ENCODE measurements around the gene LCE6A. TPM values are rescaled to one million over a fixed set of nuclear protein-coding genes. Genes with fewer than 3 reads are reported as not detected.

LCE6A gene
- total RNA-seq, 1 donor from 2014 or later = not detected

DNA sequence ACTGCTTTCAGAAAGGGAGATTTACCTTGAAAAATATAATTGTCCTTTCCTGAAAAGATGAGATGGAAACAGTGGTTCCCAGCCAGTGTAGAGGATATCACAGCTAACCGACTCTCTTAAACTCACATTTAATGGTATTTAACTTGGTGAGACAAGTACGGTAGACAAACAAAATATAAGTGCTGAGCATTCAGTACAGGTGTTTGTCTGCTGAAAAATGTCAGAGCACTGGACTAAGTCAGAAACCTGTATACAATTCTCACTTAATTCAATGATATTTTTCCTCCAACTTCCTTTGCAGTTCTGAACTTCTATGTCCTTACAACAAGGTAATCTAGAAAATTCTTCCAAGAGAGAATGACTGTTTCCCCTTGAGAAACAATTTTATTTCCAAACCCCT lies 31.0 kb upstream of the LCE6A start, which contains the start of gene LCE1B:
LCE1B (plus strand) TSS at position 301 of the 400 bp plus-strand sequence. CDS start 476 bp downstream, outside the sequence.
- Mint-ChIP-seq H3K36me3 (no peaks in the 10 kb centered on the region), H3K4me3 (no peak within 1 kb of the TSS), H3K27ac (no peak within 1 kb of the TSS), H3K9me3 (peaks cover 13% of the 10 kb centered on the region), H3K4me1 (ENCODE audit: unreplicated experiment) (no peaks in the 10 kb centered on the region), H3K27me3 (no peaks in the 10 kb centered on the region)
- no peak for DNase-seq (ENCODE audit: extremely low spot score, unreplicated experiment)
- TF ChIP-seq, protein P1, sequence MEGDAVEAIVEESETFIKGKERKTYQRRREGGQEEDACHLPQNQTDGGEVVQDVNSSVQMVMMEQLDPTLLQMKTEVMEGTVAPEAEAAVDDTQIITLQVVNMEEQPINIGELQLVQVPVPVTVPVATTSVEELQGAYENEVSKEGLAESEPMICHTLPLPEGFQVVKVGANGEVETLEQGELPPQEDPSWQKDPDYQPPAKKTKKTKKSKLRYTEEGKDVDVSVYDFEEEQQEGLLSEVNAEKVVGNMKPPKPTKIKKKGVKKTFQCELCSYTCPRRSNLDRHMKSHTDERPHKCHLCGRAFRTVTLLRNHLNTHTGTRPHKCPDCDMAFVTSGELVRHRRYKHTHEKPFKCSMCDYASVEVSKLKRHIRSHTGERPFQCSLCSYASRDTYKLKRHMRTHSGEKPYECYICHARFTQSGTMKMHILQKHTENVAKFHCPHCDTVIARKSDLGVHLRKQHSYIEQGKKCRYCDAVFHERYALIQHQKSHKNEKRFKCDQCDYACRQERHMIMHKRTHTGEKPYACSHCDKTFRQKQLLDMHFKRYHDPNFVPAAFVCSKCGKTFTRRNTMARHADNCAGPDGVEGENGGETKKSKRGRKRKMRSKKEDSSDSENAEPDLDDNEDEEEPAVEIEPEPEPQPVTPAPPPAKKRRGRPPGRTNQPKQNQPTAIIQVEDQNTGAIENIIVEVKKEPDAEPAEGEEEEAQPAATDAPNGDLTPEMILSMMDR (conservative IDR thresholded peaks at IDR 0.05) = no peak

GRCh38 chr1:152817309-152817708 lies 25.3 kb upstream of the LCE6A start:
- peaks cover 17% of the 10 kb centered on the region for H3K9me3 Mint-ChIP-seq
- H3K4me3 Mint-ChIP-seq = no peak overlapping the region
- H3K27me3 Mint-ChIP-seq = no peaks in the 10 kb centered on the region
- no peak overlapping the region for H3K27ac Mint-ChIP-seq
- DNase-seq (ENCODE audit: extremely low spot score, unreplicated experiment) = no peak
- H3K4me1 Mint-ChIP-seq (ENCODE audit: unreplicated experiment) = no peaks in the 10 kb centered on the region
- TF ChIP-seq, protein P1 (conservative IDR thresholded peaks at IDR 0.05) = no peak
- H3K36me3 Mint-ChIP-seq = no peaks in the 10 kb centered on the region

DNA sequence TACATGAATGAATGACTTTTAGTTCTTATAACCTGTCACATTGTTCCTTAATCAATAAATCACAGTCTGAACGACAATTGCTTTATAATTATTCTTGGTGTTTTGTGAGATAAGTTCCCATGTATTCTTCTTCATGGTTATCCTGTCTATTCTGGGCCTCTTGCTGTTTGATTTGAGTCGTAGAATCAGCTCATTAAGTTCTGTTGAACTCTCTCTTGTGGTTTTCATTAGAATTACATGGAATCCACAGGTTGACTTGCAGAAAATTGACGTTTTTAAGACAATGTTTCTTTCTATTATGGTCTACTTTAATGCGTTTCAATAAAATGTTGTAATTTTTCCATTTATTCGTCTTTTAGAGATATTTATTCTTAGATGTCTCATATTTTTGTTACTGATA lies 19.4 kb upstream of the LCE6A start:
- TF ChIP-seq, protein P1 (conservative IDR thresholded peaks at IDR 0.05) = no peak
- Mint-ChIP-seq H3K4me3 (no peak overlapping the region), H3K36me3 (no peaks in the 10 kb centered on the region), H3K4me1 (ENCODE audit: unreplicated experiment) (no peaks in the 10 kb centered on the region), H3K27ac (no peak overlapping the region), H3K27me3 (no peaks in the 10 kb centered on the region), H3K9me3 (peaks cover 4% of the 10 kb centered on the region)
- DNase-seq (ENCODE audit: extremely low spot score, unreplicated experiment) = no peak

GRCh38 chr1:152824964-152825363 lies 17.7 kb upstream of the LCE6A start:
- Mint-ChIP-seq H3K4me3 (no peak overlapping the region), H3K36me3 (no peaks in the 10 kb centered on the region), H3K9me3 (no peaks in the 10 kb centered on the region), H3K27me3 (no peaks in the 10 kb centered on the region), H3K4me1 (ENCODE audit: unreplicated experiment) (no peaks in the 10 kb centered on the region), H3K27ac (no peak overlapping the region)
- no peak for DNase-seq (ENCODE audit: extremely low spot score, unreplicated experiment)
- TF ChIP-seq, protein P1 (conservative IDR thresholded peaks at IDR 0.05) = no peak

DNA sequence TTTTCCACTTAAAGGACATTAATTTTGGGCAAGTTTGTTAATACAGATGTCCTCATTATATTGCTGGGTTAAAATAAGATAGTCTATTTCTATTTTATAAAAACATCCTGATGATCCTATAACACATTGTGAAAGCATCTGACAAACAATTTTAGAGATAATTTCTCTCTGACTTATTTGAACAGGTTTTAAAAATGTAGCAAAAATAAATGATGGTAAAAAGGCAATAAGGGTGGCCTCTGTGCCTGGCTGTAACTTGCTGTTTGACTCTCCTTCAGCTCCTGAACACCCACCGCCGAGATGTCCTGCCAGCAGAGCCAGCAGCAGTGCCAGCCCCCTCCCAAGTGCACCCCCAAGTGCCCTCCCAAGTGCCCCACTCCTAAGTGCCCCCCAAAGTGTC lies 15.5 kb upstream of the LCE6A start, which contains the start of gene LCE1A:
LCE1A (plus strand) TSS at position 301 of the 400 bp plus-strand sequence; CDS start at position 301, 0 bp downstream.
- Mint-ChIP-seq H3K36me3 (no peaks in the 10 kb centered on the region), H3K9me3 (no peaks in the 10 kb centered on the region), H3K4me1 (ENCODE audit: unreplicated experiment) (no peaks in the 10 kb centered on the region), H3K4me3 (no peak within 1 kb of the TSS), H3K27me3 (no peaks in the 10 kb centered on the region), H3K27ac (no peak within 1 kb of the TSS)
- DNase-seq (ENCODE audit: extremely low spot score, unreplicated experiment) = no peak
- TF ChIP-seq, protein P1 (conservative IDR thresholded peaks at IDR 0.05) = no peak

GRCh38 chr1:152836870-152837269 lies 5.8 kb upstream of the LCE6A start:
- no peaks in the 10 kb centered on the region for H3K36me3 Mint-ChIP-seq
- no peak for DNase-seq (ENCODE audit: extremely low spot score, unreplicated experiment)
- H3K4me1 Mint-ChIP-seq (ENCODE audit: unreplicated experiment) = no peaks in the 10 kb centered on the region
- no peak overlapping the region for H3K4me3 Mint-ChIP-seq
- TF ChIP-seq, protein P1 (conservative IDR thresholded peaks at IDR 0.05) = no peak
- H3K27me3 Mint-ChIP-seq = no peaks in the 10 kb centered on the region
- peaks cover 5% of the 10 kb centered on the region for H3K9me3 Mint-ChIP-seq
- H3K27ac Mint-ChIP-seq = no peak overlapping the region
